HG02588 (cell line): ENCODE measurements around the gene TRPT1.

Experiments
- ATAC-seq: cut with Tn5 transposase; IDR thresholded peaks from one replicate; pipeline ENCODE4 v1.9.1; 2021; ENCODE audit warnings: mild to moderate bottlenecking, moderate library complexity; ENCODE audit not compliant: unreplicated experiment

TRPT1 gene, protein sequence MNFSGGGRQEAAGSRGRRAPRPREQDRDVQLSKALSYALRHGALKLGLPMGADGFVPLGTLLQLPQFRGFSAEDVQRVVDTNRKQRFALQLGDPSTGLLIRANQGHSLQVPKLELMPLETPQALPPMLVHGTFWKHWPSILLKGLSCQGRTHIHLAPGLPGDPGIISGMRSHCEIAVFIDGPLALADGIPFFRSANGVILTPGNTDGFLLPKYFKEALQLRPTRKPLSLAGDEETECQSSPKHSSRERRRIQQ

DNA sequence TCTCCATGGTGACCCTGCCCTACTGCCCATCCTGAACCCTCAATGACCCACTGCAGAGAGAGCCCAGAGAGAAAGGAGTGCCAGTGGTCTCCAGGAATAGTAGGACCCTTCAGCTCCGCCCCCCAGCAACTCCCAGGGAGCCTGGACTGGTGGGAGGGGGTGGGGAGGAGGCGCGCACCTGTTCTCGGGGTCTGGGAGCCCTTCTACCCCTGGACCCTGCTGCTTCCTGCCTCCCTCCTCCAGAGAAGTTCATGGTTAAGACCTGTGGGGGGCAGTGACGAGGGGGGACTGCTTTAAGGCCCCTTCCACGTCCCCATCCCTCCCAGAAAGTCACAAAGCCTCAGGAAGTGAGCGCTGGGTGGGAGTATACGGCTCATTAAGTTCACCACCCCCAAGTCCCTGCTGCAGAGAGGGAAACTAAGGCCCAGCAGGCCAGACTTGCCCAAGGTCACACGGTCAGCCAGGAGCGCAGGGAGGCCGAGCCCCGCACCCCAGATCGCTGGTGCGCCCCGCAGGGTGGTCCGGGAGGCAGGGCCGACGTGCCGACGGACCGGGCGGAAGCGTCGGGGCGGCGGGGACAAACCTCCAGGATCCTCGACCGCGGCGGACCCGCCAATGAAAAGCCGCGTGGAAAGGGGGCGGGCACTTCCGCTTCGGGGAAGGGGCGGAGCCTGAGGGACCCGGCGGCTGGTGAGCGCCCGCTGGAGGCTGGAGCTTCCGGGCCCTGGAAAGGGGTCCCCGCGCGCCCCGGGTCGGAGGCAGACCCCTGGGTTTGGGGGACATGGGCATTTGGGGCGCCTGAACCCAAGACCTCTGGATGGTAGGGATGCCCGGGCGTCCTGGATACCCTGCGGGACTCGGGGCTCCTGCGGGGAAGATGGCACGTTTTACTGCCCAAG lies at the start of gene TRPT1, which contains the start of gene NUDT22:
TRPT1 (minus strand) TSS at position 579 of the 899 bp plus-strand sequence; CDS start at position 253, 326 bp downstream.
NUDT22 (plus strand) TSS at position 667 of the 899 bp plus-strand sequence. CDS start 379 bp downstream, outside the sequence.
- ATAC-seq, result peak; percentile 46

DNA sequence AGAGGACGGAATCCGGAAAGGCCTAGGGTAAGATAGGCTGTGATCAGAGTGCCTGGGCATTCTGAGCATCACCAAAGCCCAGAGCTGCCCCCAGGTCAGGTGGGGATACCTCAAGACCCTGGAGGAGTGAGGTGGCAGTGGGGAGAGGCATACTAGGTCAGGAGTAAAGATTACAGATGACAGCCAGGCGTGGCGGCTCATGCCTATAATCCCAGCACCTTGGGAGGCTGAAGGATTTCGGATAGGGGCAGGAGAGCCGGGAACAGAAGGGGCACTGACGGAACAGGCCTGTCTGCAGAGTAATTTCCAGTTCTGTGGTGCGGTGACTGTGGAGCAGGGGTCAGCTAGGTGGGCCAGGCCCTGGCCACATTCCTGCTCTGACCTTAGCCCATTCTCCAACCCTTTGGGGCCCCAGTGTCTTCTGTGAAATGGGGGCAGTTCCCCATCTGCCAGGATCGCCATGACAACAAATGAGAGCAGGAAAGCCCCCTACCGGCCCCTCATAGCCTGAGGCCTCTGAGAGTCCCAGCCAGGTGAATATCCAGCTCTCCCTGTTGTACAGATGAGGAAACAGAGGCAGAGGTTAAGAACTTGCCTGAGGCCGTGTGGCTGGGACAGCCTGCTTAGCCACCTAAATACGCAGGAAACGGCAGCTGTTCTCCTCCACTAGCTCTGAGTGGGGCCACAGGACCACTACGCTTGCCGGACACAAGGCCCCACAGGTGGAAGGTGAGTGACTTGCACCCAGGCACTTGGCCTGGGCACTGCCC lies 49.2 kb upstream of the TRPT1 start:
- no peak for ATAC-seq

DNA sequence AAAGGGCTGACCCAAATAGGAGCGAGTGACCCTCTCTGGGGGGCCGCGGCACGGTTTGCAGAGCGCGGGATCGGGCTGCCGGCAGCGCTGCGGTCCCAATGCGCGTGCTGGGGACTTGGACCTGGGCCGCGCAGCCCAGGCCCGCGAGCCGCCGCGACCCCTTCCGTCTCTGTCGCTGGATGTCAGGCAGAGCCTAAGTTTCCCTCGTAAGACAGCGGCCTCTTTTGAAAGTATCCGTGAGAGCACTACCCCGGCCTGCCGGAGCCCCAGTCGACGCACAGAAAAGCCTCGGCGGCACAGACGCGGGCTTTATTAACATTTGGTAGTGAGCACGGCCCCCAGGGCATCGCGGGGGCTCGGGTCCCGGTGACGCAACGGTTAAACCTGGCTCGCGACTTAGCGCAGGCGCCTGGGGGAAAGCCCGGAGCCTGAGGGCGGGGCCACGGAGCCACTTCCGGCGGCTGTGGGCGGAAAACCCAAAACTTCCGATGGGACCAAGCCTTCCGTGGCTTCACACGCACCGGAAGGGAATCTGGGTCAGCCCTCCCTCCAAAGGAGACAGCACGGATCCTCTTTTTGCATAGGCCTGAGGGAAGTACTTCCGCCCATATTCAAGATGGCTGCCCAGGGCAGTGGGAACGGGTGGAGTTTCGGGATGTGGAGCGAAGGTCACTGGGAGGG lies 43.7 kb upstream of the TRPT1 start:
- ATAC-seq, result peak; percentile 62

DNA sequence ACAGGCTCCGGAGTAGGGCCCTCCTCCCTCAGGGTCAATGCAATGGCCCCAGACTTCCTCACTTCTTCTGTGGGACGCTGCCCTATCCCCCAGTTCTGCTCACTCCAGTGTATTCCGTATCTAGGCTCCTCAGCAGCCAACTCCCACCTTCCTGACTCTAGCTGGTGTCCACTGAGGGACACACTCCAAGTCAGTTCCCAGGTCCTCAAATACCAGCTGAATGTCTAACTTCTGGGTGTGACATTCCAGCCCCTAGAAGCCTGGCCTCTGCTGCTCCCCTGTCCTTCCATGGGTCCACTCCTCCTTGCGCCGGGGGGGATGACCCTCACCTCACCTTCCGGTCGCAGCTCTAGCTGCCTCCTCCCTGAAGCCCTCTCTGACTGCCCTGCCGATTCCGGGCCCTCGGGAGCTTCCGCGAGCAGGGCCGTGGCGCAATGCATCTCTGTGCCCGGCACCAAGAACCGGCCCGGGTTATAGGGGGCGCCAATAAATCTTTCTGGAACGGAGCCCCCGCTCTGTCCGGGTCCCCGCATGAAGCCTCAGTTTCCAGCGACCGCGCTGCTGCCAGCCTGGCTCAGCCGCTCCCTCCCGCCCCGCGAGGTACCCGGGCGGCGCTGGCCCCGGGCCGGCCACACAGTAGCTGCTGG lies 43.0 kb upstream of the TRPT1 start:
- peak; percentile 13 for ATAC-seq

DNA sequence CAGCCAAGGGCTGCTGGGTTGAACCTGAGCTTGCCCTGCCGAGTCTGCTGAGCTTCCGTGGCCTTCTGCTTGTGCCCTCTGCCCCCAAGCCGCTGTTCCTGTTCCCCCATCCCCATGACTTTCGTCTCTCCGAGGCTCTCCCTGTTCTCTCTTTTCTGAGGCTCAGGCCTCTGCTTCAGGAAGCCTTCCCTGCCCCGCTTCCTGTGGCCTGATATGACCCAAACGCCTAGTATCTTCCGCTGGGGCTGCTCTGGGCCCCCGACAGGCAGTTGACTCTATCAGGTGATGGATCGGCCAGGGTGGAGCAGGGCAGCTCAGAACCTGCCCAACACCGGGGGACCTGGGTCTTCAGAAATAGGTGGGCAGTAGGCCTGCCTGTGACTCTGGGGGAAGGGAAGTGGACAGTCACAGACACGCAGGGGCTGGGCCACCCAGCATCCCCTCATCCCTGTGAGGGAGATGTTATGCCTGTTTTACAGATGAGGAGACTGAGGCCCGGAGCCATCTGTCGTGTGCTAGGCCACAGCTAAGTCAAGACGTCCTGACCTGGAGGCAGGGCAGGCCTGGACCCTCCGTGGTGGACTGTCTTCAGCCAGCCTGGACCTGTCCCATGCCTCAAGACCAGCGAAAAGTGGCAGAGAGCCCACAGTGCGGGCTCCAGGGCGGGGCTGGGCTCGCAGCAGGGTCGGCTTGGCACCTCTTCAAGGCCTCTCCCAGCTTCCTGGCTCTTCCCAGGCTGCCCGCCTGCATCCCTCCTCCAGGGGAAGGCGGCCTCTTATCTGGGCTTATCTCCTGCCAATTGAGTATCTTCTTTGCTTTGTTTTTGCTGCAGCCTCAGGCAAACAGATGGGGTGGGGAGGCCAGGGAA lies 42.3 kb upstream of the TRPT1 start:
- ATAC-seq, result no peak

DNA sequence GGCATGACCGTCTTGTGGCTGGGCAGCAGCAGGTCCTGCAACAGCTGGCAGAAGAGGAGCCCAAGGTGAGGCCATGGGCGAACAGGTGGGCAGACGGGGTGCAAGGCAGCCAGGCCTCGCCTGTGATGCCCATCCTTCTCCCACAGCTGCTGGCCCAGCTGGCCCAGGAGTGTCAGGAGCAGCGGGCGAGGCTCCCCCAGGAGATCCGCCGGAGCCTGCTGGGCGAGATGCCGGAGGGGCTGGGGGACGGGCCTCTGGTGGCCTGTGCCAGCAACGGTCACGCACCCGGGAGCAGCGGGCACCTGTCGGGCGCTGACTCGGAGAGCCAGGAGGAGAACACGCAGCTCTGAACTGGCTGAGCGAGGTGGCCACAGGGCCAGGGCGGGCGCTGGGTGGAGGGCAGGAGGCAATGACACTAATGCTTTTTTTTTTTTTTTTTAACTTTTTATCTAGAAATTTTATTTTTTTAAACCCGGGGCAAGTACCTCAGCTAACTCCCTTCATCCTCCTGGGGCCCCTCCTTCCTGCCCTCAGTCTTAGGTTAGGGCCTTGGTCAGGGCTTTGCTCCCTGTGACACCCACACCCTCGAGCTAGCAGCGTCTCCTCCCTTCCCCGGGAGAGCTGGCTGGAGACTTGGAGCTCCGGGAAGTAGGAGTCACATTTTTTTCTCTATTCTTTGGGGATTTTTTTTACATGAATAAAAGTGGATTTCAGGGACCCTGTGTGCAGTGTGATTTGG lies 41.4 kb upstream of the TRPT1 start:
- no peak for ATAC-seq

DNA sequence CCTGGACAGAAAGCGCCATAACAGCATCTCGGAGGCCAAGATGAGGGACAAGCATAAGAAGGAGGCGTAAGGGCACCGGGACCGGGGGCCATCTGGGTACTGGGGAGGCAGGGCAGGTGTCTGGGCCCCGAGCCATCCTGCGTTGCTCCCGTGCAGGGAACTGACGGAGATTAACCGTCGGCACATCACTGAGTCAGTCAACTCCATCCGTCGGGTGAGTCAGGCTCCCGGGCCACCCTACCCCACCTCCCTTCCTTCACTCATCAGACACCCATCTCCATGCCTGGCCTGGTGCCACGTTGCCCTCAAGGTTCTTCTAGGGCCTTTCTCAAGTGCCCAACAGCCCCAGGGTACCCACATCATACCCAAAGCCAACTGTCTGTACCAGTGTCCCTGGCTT lies 40.4 kb upstream of the TRPT1 start:
- no peak for ATAC-seq

DNA sequence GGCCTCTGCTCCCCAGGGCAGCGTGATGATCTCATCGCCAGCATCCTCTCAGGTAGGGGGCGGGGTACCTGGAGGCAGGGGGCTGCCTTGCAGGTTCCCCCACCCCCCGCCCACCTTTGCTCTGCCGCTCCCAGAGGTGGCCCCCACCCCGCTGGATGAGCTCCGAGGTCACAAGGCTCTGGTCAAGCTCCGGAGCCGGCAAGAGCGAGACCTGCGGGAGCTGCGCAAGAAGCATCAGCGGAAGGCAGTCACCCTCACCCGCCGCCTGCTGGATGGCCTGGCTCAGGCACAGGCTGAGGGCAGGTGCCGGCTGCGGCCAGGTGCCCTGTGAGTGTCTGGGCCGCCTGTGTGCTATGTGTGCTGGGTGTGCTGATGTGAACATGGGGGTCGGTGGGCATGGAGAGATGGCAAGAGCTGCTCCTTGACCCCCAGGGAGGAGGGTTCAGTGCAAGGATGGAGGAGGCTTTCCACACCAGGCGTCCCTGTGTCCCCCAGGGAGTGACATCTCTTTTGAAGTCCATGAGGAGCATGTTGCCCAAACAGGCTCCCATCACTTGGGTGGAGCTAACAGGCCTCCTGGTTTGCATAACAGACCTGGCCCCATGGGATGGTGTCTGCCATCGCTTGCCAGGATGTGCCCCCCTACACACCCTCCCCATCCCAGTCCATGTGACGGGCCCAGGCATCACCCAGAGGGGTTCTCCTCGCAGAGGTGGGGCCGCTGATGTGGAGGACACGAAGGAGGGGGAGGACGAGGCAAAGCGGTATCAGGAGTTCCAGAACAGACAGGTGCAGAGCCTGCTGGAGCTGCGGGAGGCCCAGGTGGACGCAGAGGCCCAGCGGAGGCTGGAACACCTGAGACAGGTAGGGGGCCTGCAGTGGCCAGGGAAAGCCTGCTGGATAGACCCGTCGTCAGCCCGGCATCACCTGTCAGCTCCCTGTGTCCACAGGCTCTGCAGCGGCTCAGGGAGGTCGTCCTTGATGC lies 39.5 kb upstream of the TRPT1 start:
- no peak for ATAC-seq

DNA sequence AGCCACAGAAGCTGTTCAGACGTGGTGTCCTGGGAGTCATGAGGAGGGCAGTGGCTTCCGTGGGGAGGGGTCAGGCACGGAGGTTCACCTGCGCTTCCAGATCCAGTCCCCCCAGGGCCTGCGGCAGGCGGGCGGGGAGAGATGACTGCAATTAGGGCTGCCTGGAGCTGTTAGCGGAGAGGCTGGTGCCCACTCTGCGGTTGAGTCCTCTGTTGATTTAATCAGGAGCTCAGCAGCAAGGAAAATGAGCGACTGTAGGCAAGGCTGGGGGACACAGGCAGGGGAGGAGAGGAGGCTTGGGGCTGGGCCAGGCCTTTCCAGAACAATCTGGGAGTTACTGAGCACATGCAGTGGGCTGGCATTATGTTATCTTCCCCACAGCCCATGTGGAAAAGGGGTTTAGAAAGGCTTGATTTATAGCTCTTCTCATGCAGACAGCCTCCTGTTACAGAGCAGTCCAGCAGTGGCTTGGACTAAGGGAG lies 38.4 kb upstream of the TRPT1 start:
- ATAC-seq, result no peak

DNA sequence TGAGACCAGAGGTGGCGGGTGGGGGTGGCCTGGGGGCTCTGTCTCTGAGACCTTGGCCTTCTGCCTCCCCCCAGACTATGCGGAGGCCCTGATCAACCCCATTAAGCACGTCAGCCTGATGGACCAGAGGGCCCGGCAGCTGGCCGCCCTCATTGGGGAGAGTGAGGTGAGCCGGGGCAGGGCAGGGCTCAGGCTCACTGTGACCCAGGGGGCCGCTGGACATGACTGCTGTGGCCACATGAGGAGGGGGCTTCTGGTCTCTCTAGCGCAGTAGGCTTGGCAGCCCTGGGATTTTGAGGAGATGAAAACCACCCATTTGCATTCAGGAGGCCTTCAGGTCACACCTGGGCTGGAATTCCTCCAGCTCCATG lies 37.9 kb upstream of the TRPT1 start:
- no peak for ATAC-seq

DNA sequence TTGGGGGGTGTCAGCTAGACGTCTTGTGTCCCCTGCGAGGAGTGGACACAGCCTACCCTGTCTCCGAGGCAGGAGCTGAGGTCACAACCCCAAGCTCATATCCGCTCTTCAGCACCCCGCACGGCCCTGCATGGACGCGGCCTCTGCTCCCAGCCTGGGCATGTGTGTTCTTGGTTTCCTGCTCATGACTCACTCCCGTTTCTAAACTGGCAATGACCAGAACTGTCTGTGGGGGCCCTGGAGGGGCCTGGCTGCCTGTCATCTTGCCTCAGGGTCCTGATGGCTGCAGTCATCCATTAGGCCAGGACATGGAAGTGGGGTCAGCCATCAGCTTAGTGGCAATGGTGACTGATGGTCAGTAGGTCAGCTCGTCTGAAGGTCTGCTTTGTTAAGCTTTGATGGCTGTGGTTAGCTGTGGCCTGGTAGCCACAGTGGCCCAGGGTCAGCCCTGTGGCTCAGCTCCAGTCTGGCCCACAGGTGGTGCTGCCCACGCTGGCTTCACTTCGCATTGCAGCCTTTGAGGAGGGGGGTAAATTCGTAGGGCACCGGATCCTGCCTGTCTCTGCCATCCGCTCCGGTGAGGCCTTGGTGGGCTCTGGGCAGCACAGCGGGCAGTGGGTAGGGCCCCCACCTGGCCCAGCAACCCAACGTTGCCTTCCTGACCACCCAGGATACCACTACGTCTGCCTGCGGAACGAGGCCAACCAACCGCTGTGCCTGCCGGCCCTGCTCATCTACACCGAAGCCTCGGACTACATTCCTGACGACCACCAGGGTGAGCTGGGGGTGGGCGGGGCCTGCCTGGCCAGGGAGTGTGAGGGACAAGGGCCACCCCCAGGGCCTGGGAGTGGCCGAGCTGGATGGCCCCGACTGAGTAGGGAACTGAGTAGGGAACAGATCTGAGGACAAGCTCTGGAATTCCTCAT lies 37.3 kb upstream of the TRPT1 start:
- no peak for ATAC-seq

DNA sequence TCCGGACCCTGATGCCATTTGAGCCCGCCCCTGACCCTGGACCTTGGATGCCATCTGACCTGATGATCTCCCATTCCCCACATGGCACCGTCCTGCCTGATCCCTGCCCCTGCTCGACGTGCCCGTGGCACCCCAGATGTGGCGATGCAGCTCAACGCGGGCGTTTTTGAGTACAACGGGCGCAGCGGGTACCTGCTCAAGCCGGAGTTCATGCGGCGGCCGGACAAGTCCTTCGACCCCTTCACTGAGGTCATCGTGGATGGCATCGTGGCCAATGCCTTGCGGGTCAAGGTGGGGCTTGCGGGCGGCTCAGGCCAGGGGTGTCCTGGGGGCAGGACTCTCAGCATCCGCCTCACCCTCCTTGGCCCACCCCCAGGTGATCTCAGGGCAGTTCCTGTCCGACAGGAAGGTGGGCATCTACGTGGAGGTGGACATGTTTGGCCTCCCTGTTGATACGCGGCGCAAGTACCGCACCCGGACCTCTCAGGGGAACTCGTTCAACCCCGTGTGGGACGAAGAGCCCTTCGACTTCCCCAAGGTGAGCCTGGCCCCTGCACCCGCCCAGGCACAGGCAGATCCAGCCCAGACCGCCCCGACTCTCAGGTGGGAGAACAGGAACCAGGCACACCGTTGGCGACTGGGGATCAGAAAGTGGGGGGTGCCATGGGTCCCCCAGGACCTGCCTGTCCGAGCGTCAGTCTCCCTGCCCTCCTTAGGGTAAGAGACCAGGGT lies 36.5 kb upstream of the TRPT1 start:
- no peak for ATAC-seq

DNA sequence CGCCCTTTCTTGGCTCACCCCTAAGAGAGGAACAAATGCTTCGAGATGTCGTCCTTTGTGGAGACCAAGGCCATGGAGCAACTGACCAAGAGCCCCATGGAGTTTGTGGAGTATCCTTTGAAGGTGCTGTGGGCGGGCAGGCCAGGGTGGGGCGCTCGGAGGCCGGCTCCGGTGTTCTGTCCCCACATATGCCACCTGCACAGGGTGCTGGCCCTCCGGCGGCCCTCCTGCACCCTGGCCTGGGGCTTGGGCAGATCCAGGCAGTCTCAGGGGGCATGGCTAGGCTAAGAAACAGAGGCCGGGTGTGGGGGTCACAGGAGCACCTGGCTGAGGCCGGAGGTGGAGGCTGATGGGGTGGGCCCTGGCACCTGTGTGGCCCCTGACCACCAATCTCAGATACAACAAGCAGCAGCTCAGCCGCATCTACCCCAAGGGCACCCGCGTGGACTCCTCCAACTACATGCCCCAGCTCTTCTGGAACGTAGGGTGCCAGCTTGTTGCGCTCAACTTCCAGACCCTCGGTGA lies 35.6 kb upstream of the TRPT1 start:
- ATAC-seq, result no peak

DNA sequence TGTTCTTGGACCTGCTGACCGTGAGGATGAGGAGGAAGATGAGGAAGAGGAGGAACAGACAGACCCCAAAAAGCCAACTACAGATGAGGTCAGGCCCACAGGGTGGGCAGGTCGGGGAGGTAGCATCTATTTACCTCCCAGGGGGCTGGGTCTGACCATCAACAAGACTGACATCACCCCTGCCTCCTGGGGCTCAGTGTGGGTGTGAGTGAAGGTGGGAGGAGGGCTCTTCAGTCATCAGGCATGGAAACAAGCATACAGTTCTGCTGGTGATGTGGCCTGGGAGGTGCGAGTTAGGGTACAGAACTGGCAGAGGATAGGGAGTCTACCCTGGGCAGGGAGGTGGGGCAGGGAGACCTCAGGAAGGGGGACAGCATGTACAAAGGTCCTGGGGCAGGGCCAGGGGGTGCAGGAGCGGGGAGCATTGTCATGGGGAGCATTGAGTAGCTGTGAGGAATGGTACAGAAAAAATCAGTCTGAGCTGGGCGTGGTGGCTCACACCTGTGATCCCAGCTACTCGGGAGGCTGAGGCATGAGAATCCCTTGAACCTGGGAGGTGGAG lies 34.2 kb upstream of the TRPT1 start:
- ATAC-seq, result no peak

DNA sequence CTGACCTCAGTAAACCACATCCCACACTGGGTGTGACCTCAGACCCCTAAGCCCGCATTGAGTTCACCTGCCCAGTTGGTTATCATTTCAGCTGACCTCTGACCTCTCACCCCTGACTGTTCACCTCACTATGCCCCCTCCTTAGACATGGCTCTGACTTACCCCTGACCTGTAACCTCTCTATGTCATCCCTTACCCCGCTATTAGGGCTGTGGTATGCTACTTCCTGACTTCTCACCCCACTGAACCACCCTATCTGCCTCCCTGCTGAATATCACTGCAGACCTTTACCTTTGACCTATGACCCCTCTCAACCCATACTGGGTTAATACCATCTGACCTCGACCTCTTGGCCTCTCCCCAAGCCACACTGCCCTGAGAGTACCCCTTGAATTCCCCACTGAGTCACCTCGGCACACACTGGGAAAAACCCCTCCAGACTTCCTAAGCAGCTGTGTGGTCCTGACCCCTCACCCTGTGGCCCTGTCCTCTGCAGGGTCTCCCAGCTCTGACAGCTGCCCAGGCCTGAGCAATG lies 33.6 kb upstream of the TRPT1 start:
- ATAC-seq, result no peak
